Stimulated activated CD4-positive, alpha-beta T cell treated with anti-CD3 and anti-CD28 coated beads, TNF-alpha, amount 100 ng/mL, for 1 hour (primary cell): ENCODE data around the gene MYRIP.
"Not testable (repeated sequence)": the region's sequence is repeated elsewhere in the genome, so short reads cannot be mapped to it uniquely, and the experiment has no call there.

Experiments
- DNase-seq, 3 donors: peaks; one replicate each; pipeline ENCODE4 v3.0.0-alpha.2; 2020; ENCODE audit warnings: low read depth in 3 of 3, low spot score in 1 of 3

MYRIP gene

GRCh38 chr3:39809181-39809994 is at the start of gene MYRIP:
Gene MYRIP (plus strand): TSS chr3:39809609. CDS start chr3:39900817, 91,208 bp downstream.
- DNase-seq, result no peak

- no peak for DNase-seq
Observed at GRCh38 chr3:39760325-39760724, 49.1 kb upstream of the MYRIP start.

GRCh38 chr3:39762537-39763070 is 46.8 kb upstream of the MYRIP start:
- DNase-seq, result no peak

GRCh38 chr3:39763390-39763789 is 46.0 kb upstream of the MYRIP start:
- no peak for DNase-seq

GRCh38 chr3:39765575-39765974 is 43.8 kb upstream of the MYRIP start:
- no peak for DNase-seq

- no peak for DNase-seq
Observed at GRCh38 chr3:39766433-39766832, 43.0 kb upstream of the MYRIP start.

- not testable (repeated sequence) for DNase-seq
Observed at GRCh38 chr3:39766909-39767308, 42.5 kb upstream of the MYRIP start.

- DNase-seq, result not testable (repeated sequence)
Observed at GRCh38 chr3:39778168-39778567, 31.2 kb upstream of the MYRIP start.

- DNase-seq, result no peak
Observed at GRCh38 chr3:39779511-39780230, 29.7 kb upstream of the MYRIP start.

- DNase-seq, result no peak
Observed at GRCh38 chr3:39780352-39780751, 29.1 kb upstream of the MYRIP start.

GRCh38 chr3:39781025-39781424 is 28.4 kb upstream of the MYRIP start:
- DNase-seq, result no peak

- no peak for DNase-seq
Observed at GRCh38 chr3:39781632-39782031, 27.8 kb upstream of the MYRIP start.

- DNase-seq, result no peak
Observed at GRCh38 chr3:39783680-39784079, 25.7 kb upstream of the MYRIP start.

- no peak for DNase-seq
Observed at GRCh38 chr3:39784922-39785321, 24.5 kb upstream of the MYRIP start.

GRCh38 chr3:39788128-39788883 is 21.1 kb upstream of the MYRIP start:
- DNase-seq, result no peak

GRCh38 chr3:39791603-39792002 is 17.8 kb upstream of the MYRIP start:
- no peak for DNase-seq

GRCh38 chr3:39794880-39795279 is 14.5 kb upstream of the MYRIP start:
- no peak for DNase-seq

- no peak for DNase-seq
Observed at GRCh38 chr3:39801216-39801615, 8.2 kb upstream of the MYRIP start.

GRCh38 chr3:39802486-39802885 is 6.9 kb upstream of the MYRIP start:
- DNase-seq, result not testable (repeated sequence)

GRCh38 chr3:39803956-39804355 is 5.5 kb upstream of the MYRIP start:
- DNase-seq, result no peak

- DNase-seq, result no peak
Observed at GRCh38 chr3:39804951-39805350, 4.5 kb upstream of the MYRIP start.
